SU-DHL-6 (cell line): Measurements from ENCODE around the gene PRR3.
"Not testable (repeated sequence)": the region's sequence is repeated elsewhere in the genome, so short reads cannot be mapped to it uniquely, and the experiment has no call there.

Experiments
- H2AFZ ChIP-seq: fragments of 200-600 bp; sonication (generic); 2 replicates; pipeline ENCODE4 v1.6.1; 2014; ENCODE audit warnings: low read depth, mild to moderate bottlenecking, moderate library complexity, mixed read lengths, antibody characterized with exemption, low read length; ENCODE audit not compliant: severe bottlenecking
- H3F3A ChIP-seq: fragments of 200-600 bp; shearing (Covaris generic); 2 replicates; pipeline ENCODE4 v1.6.0; 2016; ENCODE audit warnings: antibody characterized with exemption, mild to moderate bottlenecking; ENCODE audit not compliant: insufficient read depth
- H3K27ac ChIP-seq: fragments of 200-600 bp; sonication (generic); 2 replicates; pipeline ENCODE4 v1.5.1; 2016; ENCODE audit warnings: low read depth, mild to moderate bottlenecking, low read length, moderate library complexity, mixed read lengths
- H3K27me3 ChIP-seq: fragments of 200-600 bp; sonication (generic), shearing (Covaris generic); 2 replicates; pipeline ENCODE4 v1.6.0; 2014; ENCODE audit warnings: mild to moderate bottlenecking, low read length
- H3K36me3 ChIP-seq: fragments of 200-600 bp; sonication (generic); 2 replicates; pipeline ENCODE4 v1.6.1; 2014; ENCODE audit warnings: mild to moderate bottlenecking, low read length, mixed read lengths
- H3K4me2 ChIP-seq: fragments of 300-600, 200-600 bp; shearing (Covaris generic), sonication (generic); 2 replicates; pipeline ENCODE4 v1.6.0; 2014; ENCODE audit warnings: low read length, low read depth, mild to moderate bottlenecking; ENCODE audit not compliant: poor library complexity, severe bottlenecking
- H3K4me3 ChIP-seq: fragments of 200-600 bp; sonication (generic); 2 replicates; pipeline ENCODE4 v1.5.1; 2014; ENCODE audit warnings: antibody characterized with exemption, low read length, mild to moderate bottlenecking, mixed read lengths; ENCODE audit not compliant: insufficient read depth, poor library complexity, severe bottlenecking
- H3K79me2 ChIP-seq: fragments of 200-600 bp; sonication (generic); 2 replicates; pipeline ENCODE4 v1.6.1; 2014; ENCODE audit warnings: mild to moderate bottlenecking, low read length, moderate library complexity; ENCODE audit not compliant: insufficient read depth
- H3K9ac ChIP-seq: fragments of 200-600 bp; sonication (generic); 2 replicates; pipeline ENCODE4 v1.7.0; 2014; ENCODE audit warnings: mild to moderate bottlenecking, low read length
- H3K9me2 ChIP-seq: fragments of 200-600 bp; sonication (generic); replicated peaks from 2 replicates; pipeline ENCODE4 v1.6.1; 2014; ENCODE audit warnings: low read length; ENCODE audit not compliant: insufficient read depth
- H3K9me3 ChIP-seq: fragments of 200-600 bp; sonication (generic); 2 replicates; pipeline ENCODE4 v1.6.1; 2014; ENCODE audit warnings: low read length, mixed read lengths; ENCODE audit not compliant: insufficient read depth
- H4K20me1 ChIP-seq: fragments of 200-600 bp; sonication (generic); 2 replicates; pipeline ENCODE4 v1.6.1; 2014; ENCODE audit warnings: low read depth, mild to moderate bottlenecking, antibody characterized with exemption, low read length, moderate library complexity, mixed read lengths
- EZH2phosphoT487 ChIP-seq: fragments of 200-600 bp; sonication (generic), shearing (Covaris generic); conservative IDR thresholded peaks from 2 replicates; pipeline ENCODE4 v1.6.1; 2018; ENCODE audit warnings: mild to moderate bottlenecking, antibody characterized with exemption, low read length, moderate library complexity, mixed read lengths
- TF ChIP-seq, protein P1 (sequence below): fragments of 200-600 bp; sonication (generic); IDR thresholded peaks from one replicate; pipeline ENCODE4 v1.5.1; 2017; ENCODE audit warnings: antibody characterized with exemption, mild to moderate bottlenecking, low read length, moderate library complexity; ENCODE audit not compliant: insufficient read depth, poor library complexity, severe bottlenecking

The PRR3 gene

DNA sequence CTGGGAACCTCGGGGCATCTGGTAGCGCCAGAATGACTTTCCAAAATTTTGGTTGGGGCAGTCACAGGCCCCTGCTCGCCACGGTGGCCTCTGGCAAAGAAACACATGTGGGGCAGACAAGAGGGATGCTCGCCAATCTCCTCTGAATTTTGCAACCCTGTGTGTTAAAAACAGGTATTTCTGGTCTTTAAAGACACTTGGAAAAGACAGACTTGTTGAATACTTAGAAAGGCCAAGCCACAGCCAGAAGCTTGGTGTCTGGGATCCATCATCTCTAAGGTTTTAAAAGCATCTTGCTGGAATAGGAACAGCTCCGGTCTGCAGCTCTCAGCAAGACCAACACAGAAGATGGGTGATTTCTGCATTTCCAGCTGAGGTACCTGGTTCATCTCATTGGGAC, 36.6 kb upstream of the PRR3 start:
- Histone ChIP-seq H3K9me2 (no peaks in the 10 kb centered on the region), H2AFZ (no peak overlapping the region), H3K79me2 (no peaks in the 10 kb centered on the region), H3F3A (peaks cover 10% of the 10 kb centered on the region), H4K20me1 (no peaks in the 10 kb centered on the region), H3K27me3 (no peaks in the 10 kb centered on the region), H3K4me2 (no peak overlapping the region), H3K27ac (no peak overlapping the region), H3K36me3 (no peaks in the 10 kb centered on the region), H3K4me3 (no peak overlapping the region), H3K9ac (no peak overlapping the region), H3K9me3 (no peaks in the 10 kb centered on the region)
- TF ChIP-seq, protein P1, sequence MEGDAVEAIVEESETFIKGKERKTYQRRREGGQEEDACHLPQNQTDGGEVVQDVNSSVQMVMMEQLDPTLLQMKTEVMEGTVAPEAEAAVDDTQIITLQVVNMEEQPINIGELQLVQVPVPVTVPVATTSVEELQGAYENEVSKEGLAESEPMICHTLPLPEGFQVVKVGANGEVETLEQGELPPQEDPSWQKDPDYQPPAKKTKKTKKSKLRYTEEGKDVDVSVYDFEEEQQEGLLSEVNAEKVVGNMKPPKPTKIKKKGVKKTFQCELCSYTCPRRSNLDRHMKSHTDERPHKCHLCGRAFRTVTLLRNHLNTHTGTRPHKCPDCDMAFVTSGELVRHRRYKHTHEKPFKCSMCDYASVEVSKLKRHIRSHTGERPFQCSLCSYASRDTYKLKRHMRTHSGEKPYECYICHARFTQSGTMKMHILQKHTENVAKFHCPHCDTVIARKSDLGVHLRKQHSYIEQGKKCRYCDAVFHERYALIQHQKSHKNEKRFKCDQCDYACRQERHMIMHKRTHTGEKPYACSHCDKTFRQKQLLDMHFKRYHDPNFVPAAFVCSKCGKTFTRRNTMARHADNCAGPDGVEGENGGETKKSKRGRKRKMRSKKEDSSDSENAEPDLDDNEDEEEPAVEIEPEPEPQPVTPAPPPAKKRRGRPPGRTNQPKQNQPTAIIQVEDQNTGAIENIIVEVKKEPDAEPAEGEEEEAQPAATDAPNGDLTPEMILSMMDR, result no peak
- no peak for TF ChIP-seq EZH2phosphoT487

- H3K27ac ChIP-seq, H3K9me3 ChIP-seq, H3K4me2 ChIP-seq, H4K20me1 ChIP-seq, H2AFZ ChIP-seq, H3F3A ChIP-seq, H3K27me3 ChIP-seq, H3K36me3 ChIP-seq, H3K4me3 ChIP-seq, H3K9me2 ChIP-seq, H3K9ac ChIP-seq, H3K79me2 ChIP-seq: not testable (repeated sequence)
These were observed 36.0 kb upstream of the PRR3 start for GRCh38 chr6:30521082-30521481.

DNA sequence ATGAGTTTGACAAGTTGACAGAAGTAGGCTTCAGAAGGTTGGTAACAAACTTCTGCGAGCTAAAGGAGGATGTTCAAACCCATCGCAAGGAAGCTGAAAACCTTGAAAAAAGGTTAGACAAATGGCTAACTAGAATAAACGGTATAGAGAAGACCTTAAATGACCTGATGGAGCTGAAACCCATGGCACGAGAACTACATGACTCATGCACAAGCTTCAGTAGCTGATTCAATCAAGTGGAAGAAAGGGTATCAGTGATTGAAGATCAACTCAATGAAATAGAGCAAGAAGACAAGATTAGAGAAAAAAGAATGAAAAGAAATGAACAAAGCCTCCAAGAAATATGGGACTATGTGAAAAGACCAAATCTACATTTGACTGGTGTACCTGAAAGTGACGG, 35.1 kb upstream of the PRR3 start:
- not testable (repeated sequence) for H4K20me1 ChIP-seq, H3K4me2 ChIP-seq, H3K27ac ChIP-seq, H3F3A ChIP-seq, H3K9me3 ChIP-seq, H3K4me3 ChIP-seq, H2AFZ ChIP-seq, H3K36me3 ChIP-seq, H3K79me2 ChIP-seq, H3K9me2 ChIP-seq, H3K9ac ChIP-seq, H3K27me3 ChIP-seq

DNA sequence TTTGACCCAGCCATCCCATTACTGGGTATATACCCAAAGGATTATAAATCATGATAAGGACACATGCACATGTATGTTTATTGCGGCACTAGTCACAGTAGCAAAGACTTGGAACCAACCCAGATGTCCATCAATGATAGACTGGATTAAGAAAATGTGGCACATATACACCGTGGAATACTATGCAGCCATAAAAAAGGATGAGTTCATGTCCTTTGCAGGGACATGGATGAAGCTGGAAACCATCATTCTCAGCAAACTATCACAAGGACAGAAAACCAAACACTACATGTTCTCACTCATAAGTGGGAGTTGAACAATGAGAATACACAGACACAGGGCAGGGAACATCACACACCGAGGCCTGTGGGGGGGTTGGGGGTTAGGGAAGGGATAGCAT, 30.7 kb upstream of the PRR3 start:
- not testable (repeated sequence) for H3K79me2 ChIP-seq, H3K36me3 ChIP-seq, H4K20me1 ChIP-seq, H2AFZ ChIP-seq, H3K27me3 ChIP-seq, H3K4me3 ChIP-seq, H3K9ac ChIP-seq, H3K9me2 ChIP-seq, H3K9me3 ChIP-seq, H3K4me2 ChIP-seq
- Histone ChIP-seq H3K27ac (peak overlapping the region; percentile 89; the same call in 1 of the 2 replicates), H3F3A (peaks cover 34% of the 10 kb centered on the region)

DNA sequence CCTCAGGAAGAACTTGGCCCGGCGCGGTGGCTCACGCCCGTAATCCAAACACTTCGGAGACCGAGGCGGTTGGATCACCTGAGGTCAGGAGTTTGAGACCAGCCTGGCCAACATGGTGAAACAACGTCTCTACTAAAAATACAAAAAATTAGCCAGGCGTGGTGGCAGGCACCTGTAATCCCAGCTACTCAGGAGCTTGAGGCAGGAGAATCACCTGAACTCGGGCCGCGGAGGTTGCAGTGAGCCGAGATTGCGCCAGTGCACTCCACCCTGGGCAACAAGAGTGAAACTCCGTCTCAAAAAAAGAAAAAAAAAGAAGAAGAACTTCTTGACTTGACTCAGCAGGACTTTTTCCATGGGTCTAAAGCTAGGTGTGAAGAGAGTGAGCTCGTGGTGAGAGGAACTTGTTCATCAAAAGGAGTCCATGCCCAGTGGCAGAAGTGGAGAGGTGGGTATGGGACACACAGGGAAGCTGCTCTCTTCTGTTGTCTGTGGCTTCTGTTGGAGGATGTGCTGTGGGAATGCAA, 27.7 kb upstream of the PRR3 start:
- not testable (repeated sequence) for H3K36me3 ChIP-seq, H4K20me1 ChIP-seq, H3K79me2 ChIP-seq, H3K4me3 ChIP-seq, H3K9me3 ChIP-seq, H3K4me2 ChIP-seq, H3K27me3 ChIP-seq, H3K9ac ChIP-seq, H3K9me2 ChIP-seq
- Histone ChIP-seq H3F3A (peaks cover 39% of the 10 kb centered on the region), H3K27ac (peak overlapping the region; percentile 59), H2AFZ (peak overlapping the region; percentile 17)
